Measurements from ENCODE around the gene RESF1.

GRCh38 chr12:31967539-31967938 is 8.3 kb downstream of the RESF1 start:
- TF ChIP-seq EZH2 (IDR thresholded peaks at IDR 0.05; ENCODE audit: low read depth, unreplicated experiment) (no peak), REST (IDR thresholded peaks at IDR 0.05; ENCODE audit: unreplicated experiment) (no peak), CREB1 (CRISPR knock-in tag; IDR thresholded peaks at IDR 0.05; ENCODE audit: low read depth) (no peak)
- TF ChIP-seq, protein P1, sequence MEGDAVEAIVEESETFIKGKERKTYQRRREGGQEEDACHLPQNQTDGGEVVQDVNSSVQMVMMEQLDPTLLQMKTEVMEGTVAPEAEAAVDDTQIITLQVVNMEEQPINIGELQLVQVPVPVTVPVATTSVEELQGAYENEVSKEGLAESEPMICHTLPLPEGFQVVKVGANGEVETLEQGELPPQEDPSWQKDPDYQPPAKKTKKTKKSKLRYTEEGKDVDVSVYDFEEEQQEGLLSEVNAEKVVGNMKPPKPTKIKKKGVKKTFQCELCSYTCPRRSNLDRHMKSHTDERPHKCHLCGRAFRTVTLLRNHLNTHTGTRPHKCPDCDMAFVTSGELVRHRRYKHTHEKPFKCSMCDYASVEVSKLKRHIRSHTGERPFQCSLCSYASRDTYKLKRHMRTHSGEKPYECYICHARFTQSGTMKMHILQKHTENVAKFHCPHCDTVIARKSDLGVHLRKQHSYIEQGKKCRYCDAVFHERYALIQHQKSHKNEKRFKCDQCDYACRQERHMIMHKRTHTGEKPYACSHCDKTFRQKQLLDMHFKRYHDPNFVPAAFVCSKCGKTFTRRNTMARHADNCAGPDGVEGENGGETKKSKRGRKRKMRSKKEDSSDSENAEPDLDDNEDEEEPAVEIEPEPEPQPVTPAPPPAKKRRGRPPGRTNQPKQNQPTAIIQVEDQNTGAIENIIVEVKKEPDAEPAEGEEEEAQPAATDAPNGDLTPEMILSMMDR (conservative IDR thresholded peaks at IDR 0.05; ENCODE audit: low read depth in 2 of 2) = no peak

Measured in GM23338 (cell line).